KMS-11 (cell line): ENCODE data around the gene KIF17.

Source experiments
- H2AFZ ChIP-seq: fragments of 200-600 bp; sonication (generic); 2 replicates; pipeline ENCODE4 v1.6.1; 2016; ENCODE audit warnings: antibody characterized with exemption, mixed run types, low read depth
- H3K27ac ChIP-seq: fragments of 200-600 bp; sonication (generic); 2 replicates; pipeline ENCODE4 v1.6.1; 2016; ENCODE audit warnings: mild to moderate bottlenecking, mixed run types
- H3K27me3 ChIP-seq: fragments of 200-600 bp; sonication (generic); 2 replicates; pipeline ENCODE4 v1.6.1; 2017; ENCODE audit warnings: mild to moderate bottlenecking, low read depth, mixed run types, moderate library complexity; ENCODE audit not compliant: insufficient read depth
- H3K36me3 ChIP-seq: fragments of 200-600 bp; sonication (generic); 2 replicates; pipeline ENCODE4 v1.6.1; 2017; ENCODE audit warnings: mild to moderate bottlenecking, mixed run types; ENCODE audit not compliant: insufficient read depth
- H3K4me1 ChIP-seq: fragments of 200-600 bp; sonication (generic); 2 replicates; pipeline ENCODE4 v1.6.1; 2016; ENCODE audit warnings: mild to moderate bottlenecking, low read depth, mixed run types; ENCODE audit not compliant: poor library complexity, severe bottlenecking
- H3K4me2 ChIP-seq: fragments of 200-600 bp; sonication (generic); 2 replicates; pipeline ENCODE4 v1.7.0; 2016; ENCODE audit warnings: mild to moderate bottlenecking, mixed run types
- H3K4me3 ChIP-seq: fragments of 200-600 bp; sonication (generic); IDR thresholded peaks from 2 replicates; pipeline ENCODE4 v1.6.1; 2017; ENCODE audit warnings: low read depth, low read length, mixed read lengths; ENCODE audit not compliant: insufficient read depth
- H3K79me2 ChIP-seq: fragments of 200-600 bp; sonication (generic); 2 replicates; pipeline ENCODE4 v1.6.1; 2016; ENCODE audit warnings: low read depth, mixed run types; ENCODE audit not compliant: insufficient read depth
- H3K9ac ChIP-seq: fragments of 200-600 bp; sonication (generic); 2 replicates; pipeline ENCODE4 v1.6.1; 2016; ENCODE audit warnings: mild to moderate bottlenecking, mixed run types
- H4K20me1 ChIP-seq: fragments of 200-600 bp; sonication (generic); 2 replicates; pipeline ENCODE4 v1.6.1; 2016; ENCODE audit warnings: mild to moderate bottlenecking, mixed run types; ENCODE audit not compliant: insufficient read depth
- TF ChIP-seq, protein P1 (sequence below): fragments of 200-600 bp; sonication (generic); conservative IDR thresholded peaks from 2 replicates; pipeline ENCODE4 v1.6.1; 2017; ENCODE audit warnings: low read depth, mild to moderate bottlenecking, antibody characterized with exemption, low read length, moderate library complexity, mixed read lengths

The KIF17 gene

GRCh38 chr1:20732071-20732587 is 14.3 kb upstream of the KIF17 start:
- H2AFZ ChIP-seq, result peak overlapping the region; percentile 89
- H3K36me3 ChIP-seq, result no peaks in the 10 kb centered on the region

DNA sequence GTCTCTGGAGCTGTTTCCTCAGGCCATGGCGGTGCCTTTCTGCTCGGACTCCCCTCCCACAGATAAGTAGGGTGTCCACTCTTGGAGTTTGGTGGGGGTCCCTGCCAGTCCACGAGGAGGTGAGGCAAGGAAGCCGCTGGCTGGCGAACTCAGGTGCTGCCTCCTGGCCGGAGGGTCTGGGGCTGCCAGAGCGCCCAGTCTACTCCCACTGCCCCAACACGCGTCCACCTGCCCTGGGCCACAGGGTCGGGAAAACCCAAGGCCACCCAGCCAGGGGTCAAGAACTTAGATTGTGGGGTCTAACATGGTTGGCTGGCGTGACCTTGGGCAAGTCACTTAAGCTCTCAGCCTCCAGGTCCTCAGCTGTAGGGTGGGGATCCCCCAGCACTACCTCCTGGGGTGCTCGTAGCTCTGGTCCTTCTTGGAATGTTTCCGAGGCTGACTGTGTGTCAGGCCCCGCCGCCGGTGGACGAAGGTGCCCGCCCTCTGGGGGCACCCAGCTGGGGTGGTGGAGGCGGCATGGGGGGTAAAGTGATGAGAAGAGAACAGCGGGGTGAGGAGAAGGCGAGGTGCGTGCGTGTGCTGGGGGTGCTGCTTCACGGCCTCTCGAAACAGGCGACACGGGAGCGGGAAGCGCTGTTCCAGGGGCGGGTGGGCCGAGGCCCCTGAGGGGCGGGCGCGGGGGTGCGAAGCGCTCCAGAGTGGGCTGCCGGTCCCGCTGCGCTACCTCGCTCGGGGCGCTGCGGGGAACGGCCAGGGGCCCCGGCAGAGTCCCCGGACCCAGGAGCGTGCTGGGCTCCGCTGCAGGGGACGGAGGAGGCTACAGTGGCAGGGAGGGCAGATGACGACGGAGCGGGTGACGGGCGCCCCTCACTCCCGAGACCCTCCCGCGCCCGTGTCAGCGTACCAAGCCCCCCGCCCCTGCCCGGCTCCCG is 13.5 kb upstream of the KIF17 start:
- no peak overlapping the region for H3K9ac ChIP-seq
- H3K79me2 ChIP-seq, result no peaks in the 10 kb centered on the region
- no peaks in the 10 kb centered on the region for H3K36me3 ChIP-seq
- H4K20me1 ChIP-seq, result no peaks in the 10 kb centered on the region
- peaks cover 25% of the 10 kb centered on the region for H3K4me1 ChIP-seq
- peak overlapping the region; percentile 20 for H3K4me3 ChIP-seq
- peak overlapping the region; percentile 33; the same call in 1 of the 2 replicates for H3K4me2 ChIP-seq
- H3K27ac ChIP-seq, result no peak overlapping the region
- TF ChIP-seq, protein P1, sequence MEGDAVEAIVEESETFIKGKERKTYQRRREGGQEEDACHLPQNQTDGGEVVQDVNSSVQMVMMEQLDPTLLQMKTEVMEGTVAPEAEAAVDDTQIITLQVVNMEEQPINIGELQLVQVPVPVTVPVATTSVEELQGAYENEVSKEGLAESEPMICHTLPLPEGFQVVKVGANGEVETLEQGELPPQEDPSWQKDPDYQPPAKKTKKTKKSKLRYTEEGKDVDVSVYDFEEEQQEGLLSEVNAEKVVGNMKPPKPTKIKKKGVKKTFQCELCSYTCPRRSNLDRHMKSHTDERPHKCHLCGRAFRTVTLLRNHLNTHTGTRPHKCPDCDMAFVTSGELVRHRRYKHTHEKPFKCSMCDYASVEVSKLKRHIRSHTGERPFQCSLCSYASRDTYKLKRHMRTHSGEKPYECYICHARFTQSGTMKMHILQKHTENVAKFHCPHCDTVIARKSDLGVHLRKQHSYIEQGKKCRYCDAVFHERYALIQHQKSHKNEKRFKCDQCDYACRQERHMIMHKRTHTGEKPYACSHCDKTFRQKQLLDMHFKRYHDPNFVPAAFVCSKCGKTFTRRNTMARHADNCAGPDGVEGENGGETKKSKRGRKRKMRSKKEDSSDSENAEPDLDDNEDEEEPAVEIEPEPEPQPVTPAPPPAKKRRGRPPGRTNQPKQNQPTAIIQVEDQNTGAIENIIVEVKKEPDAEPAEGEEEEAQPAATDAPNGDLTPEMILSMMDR, result no peak
- no peak overlapping the region for H2AFZ ChIP-seq
- peaks cover 49% of the 10 kb centered on the region for H3K27me3 ChIP-seq

More at GRCh38 chr1:20732071-20732587, 14.3 kb upstream of the KIF17 start:
- H3K79me2 ChIP-seq, result no peaks in the 10 kb centered on the region
- peak overlapping the region; percentile 20 for H3K4me3 ChIP-seq
- H3K4me1 ChIP-seq, result peaks cover 25% of the 10 kb centered on the region
- TF ChIP-seq, protein P1, result no peak
- peak overlapping the region; percentile 100 for H3K4me2 ChIP-seq
- no peaks in the 10 kb centered on the region for H4K20me1 ChIP-seq
- peak overlapping the region; percentile 28; the same call in 1 of the 2 replicates for H3K9ac ChIP-seq
- H3K27ac ChIP-seq, result no peak overlapping the region
- peaks cover 45% of the 10 kb centered on the region for H3K27me3 ChIP-seq

GRCh38 chr1:20730690-20731056 is 12.9 kb upstream of the KIF17 start:
- Histone ChIP-seq H2AFZ (no peak overlapping the region), H3K4me3 (no peak overlapping the region)

DNA sequence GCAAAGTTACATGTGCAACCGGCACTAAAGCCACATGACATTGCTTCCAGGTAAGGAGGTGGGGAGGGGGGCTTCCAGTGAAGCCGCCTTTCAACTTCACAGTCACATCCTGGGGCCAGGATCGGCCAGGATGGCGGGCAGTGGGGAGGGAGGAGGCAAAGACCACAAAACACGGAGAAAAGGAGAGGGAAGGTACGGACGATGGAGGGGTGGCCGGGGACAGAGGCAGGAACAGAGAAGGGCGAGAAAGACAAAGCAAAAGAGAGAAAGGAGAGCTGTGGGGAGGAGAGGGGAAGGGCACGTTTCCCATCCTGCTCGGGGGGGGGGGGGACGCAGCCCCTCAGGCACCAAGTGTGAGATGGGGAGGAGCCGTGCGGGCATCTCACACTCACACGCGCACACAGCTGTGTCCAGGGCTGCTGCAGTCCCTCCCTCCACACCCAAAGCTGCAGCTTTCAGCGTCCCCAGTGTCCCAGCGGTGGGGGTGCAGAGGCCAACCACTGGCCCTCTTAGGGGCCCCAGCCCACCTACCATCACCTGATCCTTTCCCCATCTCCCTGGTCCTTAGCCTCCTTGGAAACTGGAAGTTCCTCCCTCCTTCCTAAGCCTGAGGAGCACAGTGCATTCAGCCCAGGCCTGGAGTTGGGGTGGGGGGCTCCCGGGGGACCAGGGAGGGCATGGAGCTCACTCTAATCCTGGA is 12.3 kb upstream of the KIF17 start:
- Histone ChIP-seq H3K4me1 (peaks cover 25% of the 10 kb centered on the region), H3K36me3 (no peaks in the 10 kb centered on the region), H2AFZ (no peak overlapping the region), H3K27ac (no peak overlapping the region), H4K20me1 (no peaks in the 10 kb centered on the region), H3K27me3 (peaks cover 60% of the 10 kb centered on the region), H3K79me2 (no peaks in the 10 kb centered on the region), H3K4me2 (no peak overlapping the region), H3K4me3 (no peak overlapping the region), H3K9ac (no peak overlapping the region)
- TF ChIP-seq, protein P1, result no peak

More at GRCh38 chr1:20730690-20731056, 12.9 kb upstream of the KIF17 start:
- peaks cover 25% of the 10 kb centered on the region for H3K4me1 ChIP-seq
- H3K4me2 ChIP-seq, result no peak overlapping the region; the same call in 1 of the 2 replicates
- H3K9ac ChIP-seq, result no peak overlapping the region
- H4K20me1 ChIP-seq, result no peaks in the 10 kb centered on the region
- no peaks in the 10 kb centered on the region for H3K79me2 ChIP-seq
- peaks cover 55% of the 10 kb centered on the region for H3K27me3 ChIP-seq
- no peak overlapping the region for H3K27ac ChIP-seq
- TF ChIP-seq, protein P1, result no peak
- H3K36me3 ChIP-seq, result no peaks in the 10 kb centered on the region
